HepG2 (cell line): ENCODE results near the gene ENDOU. TPM values are rescaled to one million over a fixed set of nuclear protein-coding genes. Genes with fewer than 3 reads are reported as not detected.
A peak's percentile ranks its signal among the peaks of the same experiment; 100 is the strongest.

Experiments
- CC2D1A ChIP-seq: sonication (generic); formaldehyde crosslinking; IDR thresholded peaks from 2 replicates; pipeline ENCODE4 v1.8.1; 2023; ENCODE audit warnings: mild to moderate bottlenecking, missing genetic modification reagents
- CCDC6 ChIP-seq: sonication (generic); formaldehyde crosslinking; IDR thresholded peaks from 2 replicates; pipeline ENCODE4 v1.8.1; 2022; ENCODE audit warnings: mild to moderate bottlenecking, missing genetic modification reagents, moderate library complexity
- CEBPB ChIP-seq: IDR thresholded peaks from 2 replicates; pipeline ENCODE4 v1.6.1; 2011; ENCODE audit warnings: low read depth, low read length, improper control_type of control experiment, borderline replicate concordance
- DR1 ChIP-seq: sonication (generic); formaldehyde crosslinking; IDR thresholded peaks from 2 replicates; pipeline ENCODE4 v1.8.0; 2021; ENCODE audit warnings: mild to moderate bottlenecking, missing genetic modification reagents, inconsistent platforms
- FOXA3 ChIP-seq: IDR thresholded peaks from 2 replicates; pipeline ENCODE4 v1.6.1; 2016; ENCODE audit warnings: missing genetic modification reagents, missing compliant biosample characterization
- KDM5B ChIP-seq: sonication (generic); formaldehyde crosslinking; IDR thresholded peaks from 2 replicates; pipeline ENCODE4 v1.4.0; 2020; ENCODE audit warnings: missing genetic modification reagents, mild to moderate bottlenecking, borderline replicate concordance
- KLF6 ChIP-seq: IDR thresholded peaks from 2 replicates; pipeline ENCODE4 v1.8.0; 2016; ENCODE audit warnings: missing biosample characterization, missing genetic modification reagents
- NFIC ChIP-seq: IDR thresholded peaks from 2 replicates; pipeline ENCODE4 v1.6.1; 2012; ENCODE audit warnings: mild to moderate bottlenecking, low read length, inconsistent platforms
- PHF21A ChIP-seq: sonication (generic); formaldehyde crosslinking; IDR thresholded peaks from 2 replicates; pipeline ENCODE4 v1.5.0; 2020; ENCODE audit warnings: mild to moderate bottlenecking, missing genetic modification reagents
- RORA ChIP-seq: sonication (generic); formaldehyde crosslinking; IDR thresholded peaks from 2 replicates; pipeline ENCODE4 v1.5.0; 2020; ENCODE audit warnings: mild to moderate bottlenecking, missing genetic modification reagents, moderate library complexity
- SCMH1 ChIP-seq: sonication (generic); formaldehyde crosslinking; IDR thresholded peaks from 2 replicates; pipeline ENCODE4 v1.9.0; 2021; ENCODE audit warnings: missing genetic modification reagents, mild to moderate bottlenecking, borderline replicate concordance
- SP5 ChIP-seq: IDR thresholded peaks from 2 replicates; pipeline ENCODE4 v1.6.1; 2016; ENCODE audit warnings: low read depth, borderline replicate concordance
- TBP ChIP-seq: sonication (generic); formaldehyde crosslinking; IDR thresholded peaks from 2 replicates; pipeline ENCODE4 v1.5.0; 2020; ENCODE audit warnings: missing genetic modification reagents
- ZMYM2 ChIP-seq: sonication (generic); formaldehyde crosslinking; IDR thresholded peaks from 2 replicates; pipeline ENCODE4 v1.8.0; 2022; ENCODE audit warnings: mild to moderate bottlenecking, missing genetic modification reagents
- ZNF318 ChIP-seq: sonication (generic); formaldehyde crosslinking; IDR thresholded peaks from 2 replicates; pipeline ENCODE4 v1.4.0; 2020; ENCODE audit warnings: mild to moderate bottlenecking, missing genetic modification reagents
- ZNF576 ChIP-seq: sonication (generic); formaldehyde crosslinking; IDR thresholded peaks from 2 replicates; pipeline ENCODE4 v1.4.0; 2020; ENCODE audit warnings: mild to moderate bottlenecking, missing genetic modification reagents
- ZNF776 ChIP-seq: sonication (generic); formaldehyde crosslinking; IDR thresholded peaks from 2 replicates; pipeline ENCODE4 v1.4.0; 2020; ENCODE audit warnings: mild to moderate bottlenecking, missing genetic modification reagents
- polyA plus RNA-seq, 8 experiments: library from polyadenylated mRNA; depleted of rRNA in 3 of 8; stranded (reverse) in 7 of 8; unstranded in 1 of 8; fragments of >200 nt; fragmentation: Illumina TruSeq in 4 of 8; extraction: Trizol in 4 of 8; gene quantifications; 2 replicates each; pipeline versions ENCODE4 v1.2.1 to v1.2.3, GENCODE V29; 2011 to 2016; ENCODE audit warnings: low read depth in 4 of 8, missing spikeins in 1 of 8, mixed read lengths in 1 of 8; ENCODE audit not compliant: insufficient read depth in 1 of 8
- total RNA-seq, 5 experiments: library from RNA; depleted of rRNA; stranded (reverse); fragments of >200 nt; fragmentation: Illumina TruSeq; extraction: Trizol; gene quantifications; 2 replicates each; pipeline ENCODE4 v1.2.3, GENCODE V29; 2016; ENCODE audit warnings: low read depth in 1 of 5
- TF ChIP-seq, protein P1 (sequence below): conservative IDR thresholded peaks from 2 replicates; pipeline ENCODE4 v1.6.1; 2018; ENCODE audit warnings: missing genetic modification reagents

ENDOU gene
- total and polyA plus RNA-seq, 2 of the 13 experiments (the other 11 are each of a cell fraction or from before 2014, with no cell fraction given) = not detected

DNA sequence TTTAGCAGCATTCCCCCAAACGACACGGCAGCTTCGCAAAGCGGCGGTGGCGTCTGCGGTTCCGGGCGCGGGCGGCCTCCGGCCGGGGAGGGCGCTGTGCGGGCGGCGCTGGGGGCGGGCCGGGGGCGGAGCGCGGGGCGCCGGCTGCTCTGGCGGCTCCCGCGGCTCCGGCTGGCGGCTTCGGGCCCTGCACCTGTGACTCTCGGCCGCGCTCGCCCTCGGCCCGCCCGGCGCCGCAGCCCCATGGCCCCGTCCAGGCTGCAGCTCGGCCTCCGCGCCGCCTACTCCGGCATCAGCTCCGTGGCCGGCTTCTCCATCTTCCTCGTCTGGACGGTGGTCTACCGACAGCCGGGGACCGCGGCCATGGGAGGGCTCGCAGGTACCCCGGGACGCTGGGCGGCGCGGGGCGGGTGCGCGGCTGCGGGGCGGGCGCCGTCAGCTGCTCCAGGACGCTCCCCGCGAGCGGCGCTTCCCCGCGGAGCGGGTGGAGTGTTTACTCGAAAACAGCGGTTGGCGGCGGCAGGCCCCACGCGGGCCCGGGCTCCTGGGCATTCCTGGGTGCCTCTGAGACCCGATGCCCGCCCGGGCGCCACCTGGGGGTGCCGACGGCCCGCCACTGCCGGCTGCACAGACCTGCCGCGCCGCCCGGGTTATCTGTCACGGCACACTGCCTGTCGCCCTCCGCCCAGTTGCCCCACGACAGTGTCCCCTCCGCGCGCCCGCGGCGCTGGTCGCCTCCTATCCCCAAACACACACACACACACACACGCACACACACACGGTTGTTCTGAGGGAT, 48.0 kb upstream of the ENDOU start, which contains the start of gene SLC48A1 (continued):
- TF ChIP-seq ZNF318 = 0 out of 2 replicates have a peak, but pooled peaks have one; percentile 14
- no peak for TF ChIP-seq RORA (CRISPR knock-in tag)
- TF ChIP-seq, protein P1, sequence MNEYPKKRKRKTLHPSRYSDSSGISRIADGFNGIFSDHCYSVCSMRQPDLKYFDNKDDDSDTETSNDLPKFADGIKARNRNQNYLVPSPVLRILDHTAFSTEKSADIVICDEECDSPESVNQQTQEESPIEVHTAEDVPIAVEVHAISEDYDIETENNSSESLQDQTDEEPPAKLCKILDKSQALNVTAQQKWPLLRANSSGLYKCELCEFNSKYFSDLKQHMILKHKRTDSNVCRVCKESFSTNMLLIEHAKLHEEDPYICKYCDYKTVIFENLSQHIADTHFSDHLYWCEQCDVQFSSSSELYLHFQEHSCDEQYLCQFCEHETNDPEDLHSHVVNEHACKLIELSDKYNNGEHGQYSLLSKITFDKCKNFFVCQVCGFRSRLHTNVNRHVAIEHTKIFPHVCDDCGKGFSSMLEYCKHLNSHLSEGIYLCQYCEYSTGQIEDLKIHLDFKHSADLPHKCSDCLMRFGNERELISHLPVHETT = no peak
- no peak for TF ChIP-seq FOXA3
- TF ChIP-seq SP5 (CRISPR knock-in tag) = 0 out of 2 replicates have a peak, but pooled peaks have one; percentile 32
- TF ChIP-seq DR1 (CRISPR knock-in tag) = no peak
- TF ChIP-seq TBP = no peak
- no peak for TF ChIP-seq CEBPB
- no peak for TF ChIP-seq ZMYM2 (CRISPR knock-in tag)
- no peak for TF ChIP-seq ZNF576 (CRISPR knock-in tag)
- TF ChIP-seq CCDC6 (CRISPR knock-in tag) = no peak
- no peak for TF ChIP-seq CC2D1A (CRISPR knock-in tag)
- peak; percentile 49; the same call in 1 of the 2 replicates for TF ChIP-seq KLF6 (CRISPR knock-in tag)
- no peak for TF ChIP-seq NFIC
- TF ChIP-seq KDM5B (CRISPR knock-in tag) = 0 out of 2 replicates have a peak, but pooled peaks have one; percentile 10
- TF ChIP-seq ZNF776 (CRISPR knock-in tag) = no peak
- TF ChIP-seq PHF21A (CRISPR knock-in tag) = no peak; the same call in 1 of the 2 replicates
- TF ChIP-seq SCMH1 (CRISPR knock-in tag) = no peak
